ENCODE results near the gene RAD51B. TPM values are rescaled to one million over a fixed set of nuclear protein-coding genes. Genes with fewer than 3 reads are reported as not detected.

RAD51B gene
- total RNA-seq, 1 experiment from 2014 or later = 8.5 TPM

DNA sequence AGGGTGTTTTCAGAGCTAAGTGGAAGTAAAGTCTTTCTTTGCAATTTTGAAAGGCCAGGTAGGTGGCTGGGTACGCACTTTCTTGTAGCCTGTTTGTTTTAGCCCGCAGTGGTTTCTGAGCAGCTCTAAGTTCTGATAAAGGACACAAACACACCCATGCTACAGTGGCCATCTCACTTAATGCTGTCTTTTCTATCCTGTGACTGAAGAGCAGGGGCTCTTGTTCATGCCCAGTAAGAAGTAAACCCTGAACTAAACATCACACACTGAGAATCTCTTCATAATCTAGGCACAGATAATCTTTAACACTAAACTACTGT, 427.2 kb downstream of the RAD51B start:
- Histone ChIP-seq H3K27ac (ENCODE audit: low read length) (peak overlapping the region; percentile 88), H3K4me1 (ENCODE audit: control insufficient read depth, insufficient read depth, low read length) (peaks cover 61% of the 10 kb centered on the region), H3K27me3 (ENCODE audit: control insufficient read depth, insufficient read depth, low read length) (no peaks in the 10 kb centered on the region), H3K9me3 (ENCODE audit: control insufficient read depth, insufficient read depth, low read depth, low read length) (no peaks in the 10 kb centered on the region), H3K4me3 (ENCODE audit: low read depth in 2 of 2, low read length in 2 of 2) (no peak overlapping the region), H3K36me3 (ENCODE audit: control insufficient read depth, insufficient read depth, low read length) (no peaks in the 10 kb centered on the region)
- POLR2A ChIA-PET = no interaction called here
- TF ChIP-seq TCF7L2 (IDR thresholded peaks at IDR 0.05; ENCODE audit: low read depth, low read length) = no peak
- no peak for TF ChIP-seq REST (IDR thresholded peaks at IDR 0.05; ENCODE audit: insufficient read depth in 1 of 2, low read depth in 2 of 2, low read length in 1 of 2)
- no peak for TF ChIP-seq POLR2AphosphoS5 (IDR thresholded peaks at IDR 0.05; ENCODE audit: low read depth, low read length)
- TF ChIP-seq, protein P1, sequence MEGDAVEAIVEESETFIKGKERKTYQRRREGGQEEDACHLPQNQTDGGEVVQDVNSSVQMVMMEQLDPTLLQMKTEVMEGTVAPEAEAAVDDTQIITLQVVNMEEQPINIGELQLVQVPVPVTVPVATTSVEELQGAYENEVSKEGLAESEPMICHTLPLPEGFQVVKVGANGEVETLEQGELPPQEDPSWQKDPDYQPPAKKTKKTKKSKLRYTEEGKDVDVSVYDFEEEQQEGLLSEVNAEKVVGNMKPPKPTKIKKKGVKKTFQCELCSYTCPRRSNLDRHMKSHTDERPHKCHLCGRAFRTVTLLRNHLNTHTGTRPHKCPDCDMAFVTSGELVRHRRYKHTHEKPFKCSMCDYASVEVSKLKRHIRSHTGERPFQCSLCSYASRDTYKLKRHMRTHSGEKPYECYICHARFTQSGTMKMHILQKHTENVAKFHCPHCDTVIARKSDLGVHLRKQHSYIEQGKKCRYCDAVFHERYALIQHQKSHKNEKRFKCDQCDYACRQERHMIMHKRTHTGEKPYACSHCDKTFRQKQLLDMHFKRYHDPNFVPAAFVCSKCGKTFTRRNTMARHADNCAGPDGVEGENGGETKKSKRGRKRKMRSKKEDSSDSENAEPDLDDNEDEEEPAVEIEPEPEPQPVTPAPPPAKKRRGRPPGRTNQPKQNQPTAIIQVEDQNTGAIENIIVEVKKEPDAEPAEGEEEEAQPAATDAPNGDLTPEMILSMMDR (IDR thresholded peaks at IDR 0.05) = no peak
- no peak for TF ChIP-seq SIN3A (IDR thresholded peaks at IDR 0.05; ENCODE audit: borderline replicate concordance, insufficient read depth, low read depth, low read length)
- in situ Hi-C loops (cut with HindIII; ENCODE audit: low pct_unique_long_range_greater_than_20kb, low sequenced_read_pairs) (no loop called here), intact Hi-C loops (cut with micrococcal nuclease; ENCODE audit: unreplicated experiment) (loop anchor here (5.0 to 10.0 kb wide), 2 partner anchors 162 to 304 kb away; no protein-coding TSS in a partner anchor)
- CTCF ChIA-PET = no interaction called here
- ATAC-seq (no peak), DNase-seq (ENCODE audit: low read depth, low spot score) (no peak)
- BruUV-seq (replicated peaks) = no TSS peak

- CTCF ChIA-PET = interaction anchor here (0.6 to 0.7 kb wide), 3 partner anchors 39 to 441 kb away, joined by 3 to 6 read pairs (median 4); no protein-coding TSS in a partner anchor
- no TSS peak for BruUV-seq (replicated peaks)
- POLR2A ChIA-PET = interaction anchor here (0.6 kb wide), 1 partner anchor 109 kb away, joined by 4 read pairs; no protein-coding TSS in a partner anchor
- H3K4me1 ChIP-seq (ENCODE audit: control insufficient read depth, insufficient read depth, low read length) = peaks cover 62% of the 10 kb centered on the region
- H3K27ac ChIP-seq (ENCODE audit: low read length) = peak overlapping the region; percentile 88
- in situ Hi-C loops (cut with HindIII; ENCODE audit: low pct_unique_long_range_greater_than_20kb, low sequenced_read_pairs) = no loop called here
- no peaks in the 10 kb centered on the region for H3K9me3 ChIP-seq (ENCODE audit: control insufficient read depth, insufficient read depth, low read depth, low read length)
- DNase-seq (ENCODE audit: low read depth, low spot score) (no peak), ATAC-seq (no peak)
- intact Hi-C loops (cut with micrococcal nuclease; ENCODE audit: unreplicated experiment) = loop anchor here (5.0 to 10.0 kb wide), 2 partner anchors 162 to 305 kb away; no protein-coding TSS in a partner anchor
- H3K4me3 ChIP-seq (ENCODE audit: low read depth in 2 of 2, low read length in 2 of 2) = no peak overlapping the region
- H3K36me3 ChIP-seq (ENCODE audit: control insufficient read depth, insufficient read depth, low read length) = no peaks in the 10 kb centered on the region
- no peaks in the 10 kb centered on the region for H3K27me3 ChIP-seq (ENCODE audit: control insufficient read depth, insufficient read depth, low read length)
- TF ChIP-seq SIN3A (IDR thresholded peaks at IDR 0.05; ENCODE audit: borderline replicate concordance, insufficient read depth, low read depth, low read length) (no peak), POLR2AphosphoS5 (IDR thresholded peaks at IDR 0.05; ENCODE audit: low read depth, low read length) (no peak), REST (IDR thresholded peaks at IDR 0.05; ENCODE audit: insufficient read depth in 1 of 2, low read depth in 2 of 2, low read length in 1 of 2) (no peak)
- TF ChIP-seq, protein P1 (IDR thresholded peaks at IDR 0.05) = no peak
Measured at GRCh38 chr14:68247274-68247673, 427.7 kb downstream of the RAD51B start.
